Measurements from ENCODE around the gene SHFL.

SHFL gene

DNA sequence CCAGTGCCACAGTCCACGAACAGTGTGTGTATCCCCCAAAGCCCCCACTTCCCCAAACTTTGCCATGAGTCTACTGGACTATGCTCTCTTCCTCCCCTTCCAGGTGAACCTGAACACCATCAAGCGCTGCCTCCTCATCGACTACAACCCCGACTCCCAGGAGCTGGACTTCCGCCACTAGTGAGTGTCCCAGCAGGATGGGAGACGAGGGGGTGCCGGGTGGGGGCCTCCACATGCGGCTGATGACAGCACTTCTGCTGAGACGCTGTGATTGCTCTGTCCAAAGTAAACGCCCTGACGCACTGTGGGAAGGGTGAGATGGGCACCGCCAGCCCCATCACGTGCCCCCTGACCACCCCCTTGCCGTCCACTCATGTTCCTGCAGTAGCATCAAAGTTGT, 23.4 kb downstream of the SHFL start:
- no peak for DNase-seq (ENCODE audit: low read depth in 2 of 2)

DNA sequence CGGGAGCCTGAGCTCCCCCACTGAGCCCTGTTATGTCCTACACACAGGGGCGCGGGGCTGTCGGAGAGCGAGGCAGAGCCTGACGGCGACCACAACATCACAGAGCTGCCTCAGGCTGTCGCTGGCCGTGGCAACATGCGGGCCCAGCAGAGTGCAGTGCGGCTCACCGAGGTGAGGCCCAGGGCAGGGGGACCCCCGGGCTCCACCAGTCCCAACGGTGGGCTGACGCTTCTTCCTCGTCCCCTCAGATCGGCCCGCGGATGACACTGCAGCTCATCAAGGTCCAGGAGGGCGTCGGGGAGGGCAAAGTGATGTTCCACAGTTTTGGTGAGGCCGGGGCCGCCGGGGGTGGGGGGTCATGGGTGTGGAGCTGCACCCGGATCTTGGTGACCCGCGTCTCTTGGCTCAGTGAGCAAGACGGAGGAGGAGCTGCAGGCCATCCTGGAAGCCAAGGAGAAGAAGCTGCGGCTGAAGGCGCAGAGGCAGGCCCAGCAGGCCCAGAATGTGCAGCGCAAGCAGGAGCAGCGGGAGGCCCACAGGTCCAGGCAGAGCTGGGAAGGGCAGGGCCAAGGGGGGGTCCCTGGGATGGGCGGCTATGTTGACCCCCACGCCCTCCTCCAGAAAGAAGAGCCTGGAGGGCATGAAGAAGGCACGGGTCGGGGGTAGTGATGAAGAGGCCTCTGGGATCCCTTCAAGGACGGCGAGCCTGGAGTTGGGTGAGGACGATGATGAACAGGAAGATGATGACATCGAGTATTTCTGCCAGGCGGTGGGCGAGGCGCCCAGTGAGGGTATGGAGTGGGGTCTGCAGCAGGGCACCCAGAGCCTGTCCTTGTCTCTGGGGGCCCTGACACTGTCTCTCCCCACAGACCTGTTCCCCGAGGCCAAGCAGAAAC, 24.2 kb downstream of the SHFL start:
- no peak for DNase-seq (ENCODE audit: low read depth in 2 of 2)

DNA sequence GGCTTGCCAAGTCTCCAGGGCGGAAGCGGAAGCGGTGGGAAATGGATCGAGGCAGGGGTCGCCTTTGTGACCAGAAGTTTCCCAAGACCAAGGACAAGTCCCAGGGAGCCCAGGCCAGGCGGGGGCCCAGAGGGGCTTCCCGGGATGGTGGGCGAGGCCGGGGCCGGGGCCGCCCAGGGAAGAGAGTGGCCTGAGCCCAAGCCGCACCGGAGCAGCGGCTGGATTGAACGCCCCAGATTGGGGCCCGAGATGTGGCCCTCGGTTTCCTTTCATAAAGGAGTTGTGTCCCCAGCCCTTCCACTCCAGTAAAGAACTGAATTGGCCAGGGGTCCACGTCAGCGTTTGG, 24.8 kb downstream of the SHFL start:
- no peak for DNase-seq (ENCODE audit: low read depth in 2 of 2)

DNA sequence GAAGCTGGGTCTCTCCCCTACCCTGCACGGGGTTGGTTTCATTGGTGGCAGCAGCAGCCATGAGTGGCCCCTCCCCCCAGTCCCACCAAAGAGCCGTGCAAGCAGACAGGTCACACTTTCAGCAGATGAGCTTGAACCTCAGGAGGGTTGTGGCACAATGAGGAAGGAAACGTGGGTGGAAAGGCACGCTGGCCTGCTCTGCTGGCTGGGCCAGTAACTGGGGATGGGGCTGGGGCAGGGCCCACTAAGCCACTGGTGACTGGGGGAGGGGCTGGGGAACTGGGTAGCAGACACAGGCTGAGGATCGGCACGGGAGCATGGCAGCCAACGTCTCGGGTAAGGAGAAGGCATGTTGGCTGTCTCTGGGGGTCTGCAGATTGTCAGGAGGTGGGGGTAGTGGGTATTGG, 25.3 kb downstream of the SHFL start, which contains the start of gene P2RY11:
TSS of gene P2RY11 (plus strand) at position 289 of the 407 bp plus-strand sequence. CDS start at position 318, 29 bp downstream.
- no peak for DNase-seq (ENCODE audit: low read depth in 2 of 2)

DNA sequence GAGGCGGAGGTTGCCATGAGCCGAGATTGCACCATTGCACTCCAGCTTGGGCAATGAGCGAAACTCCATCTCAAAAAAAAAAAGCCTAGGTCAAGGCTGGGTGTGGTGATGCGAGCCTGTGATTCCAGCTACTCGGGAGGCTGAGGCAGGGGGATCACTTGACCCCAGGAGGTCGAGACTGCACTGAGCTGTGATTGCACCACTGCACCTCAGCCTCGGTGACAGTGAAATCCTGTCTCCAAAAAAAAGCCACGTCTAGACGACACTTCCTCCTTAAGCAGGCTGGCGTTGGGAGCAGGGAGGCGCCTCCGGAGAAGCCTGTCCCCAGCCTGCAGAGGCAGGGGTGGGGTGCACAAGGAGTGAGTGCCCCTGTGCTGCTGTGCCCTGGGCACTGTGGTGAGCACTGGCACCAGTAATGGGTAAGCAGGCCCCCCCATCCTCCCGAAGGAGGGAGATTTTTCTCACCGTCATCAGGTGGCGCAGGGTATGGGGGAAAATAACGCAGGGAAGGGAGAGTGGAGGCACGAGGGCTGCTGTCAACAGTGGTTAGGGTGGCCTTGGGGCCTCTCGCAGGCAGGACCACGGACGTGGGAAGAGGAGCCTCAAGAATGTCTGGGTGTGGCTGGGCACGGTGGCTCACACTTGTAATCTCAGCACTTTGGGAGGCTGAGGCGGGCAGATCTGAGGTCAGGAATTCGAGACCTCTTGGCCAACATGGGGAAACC, 26.1 kb downstream of the SHFL start:
- no peak for DNase-seq (ENCODE audit: low read depth in 2 of 2)

DNA sequence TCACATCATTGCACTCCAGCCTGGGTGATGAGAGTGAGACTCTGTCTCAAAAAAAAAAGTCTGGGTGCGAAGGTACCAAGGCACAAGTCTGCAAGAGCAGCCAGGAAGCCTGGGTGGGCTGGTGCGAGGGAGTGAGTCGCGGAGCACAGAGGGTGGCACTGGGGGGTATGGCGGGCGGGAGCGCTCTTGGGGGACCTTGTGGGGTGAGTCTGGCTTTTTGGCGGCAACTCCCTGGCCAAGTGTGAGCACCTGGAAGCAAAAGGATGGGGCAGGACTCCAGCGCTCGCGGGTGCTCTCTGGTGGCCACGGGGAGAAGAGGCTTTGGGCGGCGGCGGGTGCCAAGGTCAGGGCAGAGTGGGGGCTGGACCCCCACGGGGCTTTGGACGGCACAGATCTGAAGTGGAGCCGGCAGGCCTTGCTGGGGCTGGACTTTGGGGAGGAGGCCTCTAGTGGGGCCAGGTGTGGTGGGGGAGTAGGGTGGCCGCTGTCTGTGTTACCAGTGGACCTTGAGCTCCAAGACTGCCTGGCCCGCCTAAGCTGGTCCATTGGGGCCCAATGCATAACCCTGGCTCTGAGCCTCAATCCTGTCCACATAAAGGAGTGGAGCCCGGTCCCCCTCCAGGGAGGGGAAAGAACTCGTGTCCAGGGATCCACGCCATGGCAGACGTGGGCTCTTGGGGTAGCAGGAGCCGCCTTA, 26.9 kb downstream of the SHFL start:
- DNase-seq (ENCODE audit: low read depth in 2 of 2): no peak

DNA sequence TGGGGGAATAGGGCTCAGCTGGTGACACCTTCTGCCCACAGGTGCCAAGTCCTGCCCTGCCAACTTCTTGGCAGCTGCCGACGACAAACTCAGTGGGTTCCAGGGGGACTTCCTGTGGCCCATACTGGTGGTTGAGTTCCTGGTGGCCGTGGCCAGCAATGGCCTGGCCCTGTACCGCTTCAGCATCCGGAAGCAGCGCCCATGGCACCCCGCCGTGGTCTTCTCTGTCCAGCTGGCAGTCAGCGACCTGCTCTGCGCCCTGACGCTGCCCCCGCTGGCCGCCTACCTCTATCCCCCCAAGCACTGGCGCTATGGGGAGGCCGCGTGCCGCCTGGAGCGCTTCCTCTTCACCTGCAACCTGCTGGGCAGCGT, 27.5 kb downstream of the SHFL start:
- no peak for DNase-seq (ENCODE audit: low read depth in 2 of 2)

DNA sequence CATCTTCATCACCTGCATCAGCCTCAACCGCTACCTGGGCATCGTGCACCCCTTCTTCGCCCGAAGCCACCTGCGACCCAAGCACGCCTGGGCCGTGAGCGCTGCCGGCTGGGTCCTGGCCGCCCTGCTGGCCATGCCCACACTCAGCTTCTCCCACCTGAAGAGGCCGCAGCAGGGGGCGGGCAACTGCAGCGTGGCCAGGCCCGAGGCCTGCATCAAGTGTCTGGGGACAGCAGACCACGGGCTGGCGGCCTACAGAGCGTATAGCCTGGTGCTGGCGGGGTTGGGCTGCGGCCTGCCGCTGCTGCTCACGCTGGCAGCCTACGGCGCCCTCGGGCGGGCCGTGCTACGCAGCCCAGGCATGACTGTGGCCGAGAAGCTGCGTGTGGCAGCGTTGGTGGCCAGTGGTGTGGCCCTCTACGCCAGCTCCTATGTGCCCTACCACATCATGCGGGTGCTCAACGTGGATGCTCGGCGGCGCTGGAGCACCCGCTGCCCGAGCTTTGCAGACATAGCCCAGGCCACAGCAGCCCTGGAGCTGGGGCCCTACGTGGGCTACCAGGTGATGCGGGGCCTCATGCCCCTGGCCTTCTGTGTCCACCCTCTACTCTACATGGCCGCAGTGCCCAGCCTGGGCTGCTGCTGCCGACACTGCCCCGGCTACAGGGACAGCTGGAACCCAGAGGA, 28.0 kb downstream of the SHFL start:
- DNase-seq (ENCODE audit: low read depth in 2 of 2): no peak

DNA sequence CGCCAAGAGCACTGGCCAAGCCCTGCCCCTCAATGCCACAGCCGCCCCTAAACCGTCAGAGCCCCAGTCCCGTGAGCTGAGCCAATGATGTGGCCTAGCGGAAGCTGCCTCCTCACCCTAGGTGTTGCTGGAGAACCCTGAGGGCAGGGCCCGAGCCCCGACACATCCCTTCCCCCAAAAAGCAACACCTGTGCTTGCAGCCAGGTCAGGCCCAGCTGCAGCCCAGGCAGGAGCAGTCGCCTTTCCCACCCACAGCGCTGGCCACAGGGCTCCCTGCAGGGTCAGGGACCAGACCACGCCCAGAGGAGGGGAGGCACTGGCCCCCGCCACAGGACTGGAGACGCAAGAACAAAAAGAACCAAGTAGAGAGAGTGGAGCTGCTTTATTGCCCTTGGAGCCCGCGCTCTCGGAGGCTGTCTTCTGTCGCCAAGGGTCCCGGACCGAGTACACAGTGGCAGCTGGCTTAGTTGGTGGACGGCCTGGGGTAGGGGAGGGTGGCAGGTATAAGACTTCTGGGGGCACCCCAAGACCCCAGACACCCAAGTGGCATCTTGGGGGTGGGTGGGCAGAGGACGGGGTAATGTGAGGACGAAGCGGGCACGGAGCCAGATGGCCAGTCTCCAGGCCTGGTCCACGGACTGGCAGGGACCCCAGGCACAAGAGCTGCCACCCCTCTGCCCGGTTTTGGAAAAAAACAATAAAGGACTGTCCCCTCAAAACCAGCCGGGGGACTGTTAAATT, 28.7 kb downstream of the SHFL start:
- no peak for DNase-seq (ENCODE audit: low read depth in 2 of 2)

DNA sequence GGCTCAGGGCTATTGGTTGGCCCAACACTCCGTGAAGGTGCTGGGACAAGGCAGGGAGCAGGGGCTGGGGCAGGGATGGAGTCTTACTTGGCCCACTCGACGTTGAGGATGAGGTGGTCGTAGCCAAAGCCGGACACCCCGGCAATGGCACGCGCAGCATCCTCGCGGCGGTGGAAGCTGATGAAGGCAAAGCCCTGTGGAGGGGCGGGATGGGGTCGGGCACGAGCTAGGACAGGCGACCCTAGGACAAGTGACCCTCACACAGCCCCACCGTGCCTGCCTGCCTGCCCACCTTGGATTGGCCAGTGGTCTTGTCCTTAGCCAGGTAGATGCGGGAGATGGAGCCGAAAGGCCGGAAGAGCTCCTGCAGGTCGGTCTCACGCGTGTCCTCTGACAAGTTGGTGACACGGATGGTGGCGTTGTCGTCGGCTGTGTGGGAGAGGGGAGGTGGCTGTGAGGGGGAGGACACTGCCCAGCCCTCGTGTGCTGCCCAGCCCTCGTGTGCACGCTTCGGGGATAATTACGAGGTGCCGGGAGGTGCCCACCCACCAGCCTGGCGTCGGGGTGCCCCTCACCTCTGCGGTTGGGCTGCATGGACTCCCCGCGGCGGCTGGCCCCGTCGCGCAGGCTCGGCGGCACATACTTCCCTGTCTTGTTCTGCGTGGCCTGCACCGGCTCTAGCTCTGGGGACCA, 29.4 kb downstream of the SHFL start:
- DNase-seq (ENCODE audit: low read depth in 2 of 2): no peak

DNA sequence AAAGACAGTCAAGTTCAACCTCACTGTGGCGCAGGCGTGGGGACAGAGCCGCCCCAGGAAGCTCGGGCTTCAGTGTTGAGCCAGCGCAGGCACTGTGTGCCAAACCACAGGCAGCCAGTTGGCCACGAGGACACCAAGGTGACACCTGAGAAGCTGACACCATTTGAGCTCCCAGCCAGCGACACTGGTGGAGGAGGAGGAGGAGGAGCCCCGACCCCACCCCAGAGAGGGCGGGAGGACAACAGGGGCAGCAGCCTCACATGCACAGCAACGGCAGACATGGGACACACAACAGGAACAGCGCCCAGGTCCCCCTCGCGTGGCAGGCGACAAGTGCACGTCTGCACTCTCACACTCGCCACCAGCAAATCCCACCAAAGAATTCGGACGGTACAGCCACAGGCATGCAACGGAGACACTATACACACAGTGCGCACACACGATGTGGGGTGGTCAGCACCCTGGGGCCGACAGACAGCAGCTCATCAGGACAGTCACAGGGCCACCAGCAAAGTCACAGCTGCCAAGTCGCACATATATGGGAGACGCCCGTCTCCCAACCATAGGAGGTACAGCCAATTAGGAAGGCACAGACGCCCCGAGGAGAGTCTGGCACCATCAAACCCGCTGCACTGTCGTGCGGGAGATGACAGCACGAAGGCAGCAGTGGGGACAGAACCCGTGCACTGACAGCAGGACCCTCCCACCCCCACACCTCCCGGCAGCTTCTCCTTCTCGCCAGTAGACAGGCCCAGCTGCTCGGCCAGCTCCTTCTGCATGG, 30.2 kb downstream of the SHFL start:
- DNase-seq (ENCODE audit: low read depth in 2 of 2): no peak

DNA sequence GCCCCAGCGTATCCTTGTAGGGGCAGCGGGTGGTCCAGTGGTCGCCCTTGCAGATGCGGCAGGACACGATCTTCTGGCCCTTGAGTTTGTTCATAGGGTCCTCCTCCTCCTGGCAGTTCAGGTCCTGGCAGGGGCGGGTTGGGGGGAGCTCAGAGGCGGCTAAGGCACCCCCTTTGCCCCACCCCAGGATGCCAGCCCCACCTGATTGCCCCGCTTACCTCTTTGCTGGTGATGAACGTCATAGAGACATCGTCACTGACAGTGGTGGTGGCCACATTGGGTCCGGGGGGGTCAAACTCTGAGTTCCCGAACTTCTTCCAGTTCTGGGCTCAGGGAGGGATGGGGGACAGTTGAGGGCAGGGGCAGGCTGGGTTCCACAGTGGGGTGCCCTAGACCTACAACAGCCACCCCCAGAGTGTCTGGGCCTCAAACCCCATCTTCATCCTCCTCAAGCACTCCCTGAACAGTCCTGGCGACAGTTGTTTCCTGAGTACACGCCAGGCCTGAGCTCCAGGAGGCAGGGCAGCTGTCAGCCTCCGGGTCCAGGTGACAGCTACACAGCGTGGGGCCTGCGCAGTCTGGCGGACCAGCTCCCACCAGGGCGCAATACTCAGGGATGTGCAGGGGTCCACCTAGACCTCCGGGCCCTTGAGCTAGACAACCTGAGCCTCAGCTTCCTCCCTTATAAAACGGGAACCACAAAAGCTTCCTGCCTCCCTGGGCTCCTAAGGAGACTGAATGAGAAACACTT, 30.9 kb downstream of the SHFL start:
- no peak for DNase-seq (ENCODE audit: low read depth in 2 of 2)

DNA sequence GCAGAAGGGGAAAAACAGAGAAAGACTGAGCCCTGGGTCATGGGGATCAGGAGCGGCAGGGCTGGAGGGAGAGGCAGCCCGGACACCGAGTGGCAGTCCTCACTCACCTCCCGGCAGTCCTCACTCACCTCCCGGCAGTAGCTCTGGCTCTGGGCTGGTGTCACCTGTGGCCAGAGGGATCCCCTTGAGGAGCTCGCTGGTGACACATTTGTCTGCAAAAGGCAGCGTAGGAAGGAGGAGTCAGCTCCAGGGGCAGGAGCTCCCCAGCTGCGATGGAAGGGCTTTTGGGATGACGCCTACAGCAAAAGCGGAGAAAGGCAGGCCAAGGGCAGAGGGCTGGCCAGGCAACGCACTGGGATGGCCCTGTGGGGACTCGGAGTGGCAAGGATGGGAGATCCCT, 32.8 kb downstream of the SHFL start:
- DNase-seq (ENCODE audit: low read depth in 2 of 2): no peak

DNA sequence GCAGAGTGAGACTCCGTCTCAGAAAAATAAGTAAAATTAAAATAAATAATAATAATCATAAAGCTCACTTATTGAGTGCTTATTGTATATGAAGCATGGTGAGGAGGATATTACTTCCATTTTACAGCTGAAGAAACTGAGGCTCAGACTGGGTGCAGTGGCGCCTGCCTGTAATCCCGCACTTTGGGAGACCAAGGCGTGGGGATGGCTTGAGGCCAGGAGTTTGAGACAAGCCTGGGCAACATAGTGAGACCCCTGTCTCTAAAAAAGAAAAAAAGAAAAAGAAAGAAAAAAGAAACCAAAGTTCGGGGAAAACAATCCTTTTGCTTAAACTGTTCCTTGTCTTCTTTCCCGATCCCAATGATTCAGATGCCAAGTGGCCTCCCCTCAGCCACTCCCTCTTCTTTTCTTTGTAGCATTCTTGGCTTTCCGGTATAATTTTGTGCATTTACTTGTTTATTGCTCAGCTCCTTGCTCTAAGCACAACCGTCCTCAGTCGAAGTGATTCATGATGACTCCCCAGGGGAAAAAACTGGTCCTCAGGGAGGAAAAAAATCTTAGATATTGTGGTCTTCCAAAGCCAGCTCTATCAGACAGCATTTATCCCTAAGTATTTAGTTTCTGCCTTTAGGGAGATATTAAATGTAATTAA, 34.5 kb downstream of the SHFL start:
- peak; percentile 65 to 66 for DNase-seq (ENCODE audit: low read depth in 2 of 2)

DNA sequence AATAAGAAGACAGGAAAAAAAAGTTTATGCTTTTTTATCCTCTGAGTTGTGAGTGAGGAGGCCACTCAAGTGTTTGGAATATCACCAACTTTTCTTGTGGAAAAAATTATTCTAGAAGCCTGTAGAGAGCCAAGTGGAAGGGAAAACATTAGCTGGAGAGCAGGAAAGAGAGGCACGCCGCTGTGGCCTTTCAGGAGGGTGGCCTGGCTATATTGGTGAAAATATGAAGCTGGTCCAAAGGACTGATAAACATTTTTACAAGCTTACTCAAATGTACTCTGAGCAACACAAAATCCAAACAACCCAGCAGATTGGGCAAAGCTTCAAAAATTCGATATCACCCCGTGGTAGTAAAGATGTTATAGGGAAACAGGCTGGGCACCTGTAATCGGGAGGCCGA, 35.9 kb downstream of the SHFL start:
- no peak for DNase-seq (ENCODE audit: low read depth in 2 of 2)

DNA sequence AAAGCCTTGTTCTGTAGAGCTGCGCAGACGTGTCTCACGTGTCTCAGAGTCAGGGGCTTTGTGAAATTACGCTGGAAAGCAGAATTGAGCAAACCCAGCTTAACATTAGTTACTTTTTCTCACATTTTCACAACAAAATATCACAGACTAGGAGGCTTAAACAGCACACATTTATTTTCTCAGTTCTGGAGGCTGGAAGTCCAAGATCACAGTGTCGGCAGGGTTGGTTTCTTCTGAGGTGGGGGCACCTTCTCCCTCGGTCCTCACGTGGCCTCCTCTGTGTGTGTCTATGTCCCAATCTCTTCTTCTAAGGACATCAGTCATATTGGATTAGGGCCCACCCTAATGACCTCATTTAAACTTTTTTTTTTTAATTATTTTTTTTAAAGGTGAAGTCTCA, 38.3 kb downstream of the SHFL start:
- no peak for DNase-seq (ENCODE audit: low read depth in 2 of 2)

DNA sequence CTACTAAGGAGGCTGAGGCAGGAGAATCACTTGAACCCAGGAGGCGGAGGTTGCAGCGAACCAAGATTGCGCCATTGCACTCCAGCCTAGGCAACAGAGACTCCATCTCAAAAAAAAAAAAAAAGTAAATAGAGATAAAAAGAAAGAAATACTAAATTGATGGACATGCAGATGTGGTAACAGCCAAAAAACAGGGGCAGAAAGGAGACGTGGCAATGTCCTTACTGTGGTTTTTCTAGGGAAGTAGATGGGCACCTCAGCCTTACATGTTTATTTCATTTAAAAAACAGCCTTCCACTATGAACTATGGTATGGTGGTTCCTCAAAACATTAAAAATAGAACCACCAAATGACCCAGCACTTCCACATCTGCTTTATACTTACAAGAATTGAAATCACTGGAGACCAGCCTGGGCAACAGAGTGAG, 40.1 kb downstream of the SHFL start:
- no peak for DNase-seq (ENCODE audit: low read depth in 2 of 2)

DNA sequence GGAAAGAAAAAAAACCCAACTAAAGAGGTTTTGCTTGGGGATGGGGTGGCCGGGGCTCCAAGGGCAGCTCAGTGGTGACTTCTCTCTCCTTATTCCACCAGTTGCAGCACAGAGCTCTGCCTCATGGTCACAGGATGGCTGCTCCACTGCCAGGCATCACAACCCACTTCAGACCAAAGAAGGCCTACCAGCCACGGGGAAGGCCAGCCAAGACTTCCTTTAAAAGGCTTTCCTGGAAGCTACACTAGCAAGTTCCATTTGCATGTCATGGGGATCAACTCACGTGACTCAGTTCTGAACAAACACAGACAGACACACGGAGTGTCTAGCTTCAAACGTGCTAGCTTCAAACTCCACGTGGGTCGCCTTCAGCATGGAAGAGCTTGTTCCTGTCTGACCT, 46.8 kb downstream of the SHFL start:
- DNase-seq (ENCODE audit: low read depth in 2 of 2): no peak

DNA sequence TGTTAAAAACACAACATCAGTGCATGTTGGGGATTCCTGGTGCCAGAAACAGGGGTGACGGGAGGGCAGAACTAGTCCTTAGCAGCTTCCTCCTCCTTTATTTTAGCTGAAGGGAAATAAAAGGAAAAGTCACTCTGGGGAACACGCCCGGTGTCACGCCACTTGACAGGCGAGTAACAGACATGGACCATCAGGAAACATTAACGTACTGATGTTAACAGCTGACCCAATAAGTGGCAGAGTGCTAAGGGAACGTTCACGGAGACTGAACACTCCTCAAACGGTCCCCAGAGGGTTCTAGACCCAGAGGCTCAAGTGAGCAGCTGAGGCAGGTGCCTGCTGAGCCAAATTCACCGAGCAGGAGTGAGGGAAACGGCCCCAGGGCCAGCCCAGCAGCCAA, 47.5 kb downstream of the SHFL start:
- no peak for DNase-seq (ENCODE audit: low read depth in 2 of 2)

All from fibroblast of skin of left quadriceps (primary cell).